CD14-positive monocyte (primary cell): ENCODE data around the gene CELF4. TPM values are rescaled to one million over a fixed set of nuclear protein-coding genes. Genes with fewer than 3 reads are reported as not detected.
A peak's percentile ranks its signal among the peaks of the same experiment; 100 is the strongest.

ENCODE experiments used
- DNase-seq, 3 donors: peaks; one replicate each; pipeline ENCODE4 v3.0.0-alpha.2; 2011 to 2022
- H2AFZ ChIP-seq: 2 replicates; pipeline ENCODE4 v1.6.0; 2012; ENCODE audit warnings: mild to moderate bottlenecking, low read depth, low read length, inconsistent platforms; ENCODE audit not compliant: insufficient read depth, poor library complexity, severe bottlenecking
- H3K27ac ChIP-seq, 2 donors: 1 replicate in 1 of 2; 2 replicates in 1 of 2; pipeline ENCODE4 v1.5.1; 2012 to 2013; ENCODE audit warnings: low read length in 2 of 2, control low read depth in 1 of 2, inconsistent platforms in 1 of 2, low read depth in 1 of 2, mild to moderate bottlenecking in 1 of 2
- H3K27me3 ChIP-seq, 2 donors: one replicate each; pipeline versions ENCODE4 v1.6.0 to v1.6.1; 2011 to 2013; ENCODE audit warnings: low read length in 2 of 2; ENCODE audit not compliant: control insufficient read depth in 2 of 2, insufficient read depth in 2 of 2
- H3K36me3 ChIP-seq, 2 donors: replicated peaks in 1 of 2; 1 replicate in 1 of 2; 2 replicates in 1 of 2; pipeline versions ENCODE4 v1.5.1 to v1.6.1; 2012 to 2013; ENCODE audit warnings: low read length in 2 of 2, control low read depth in 1 of 2, inconsistent platforms in 1 of 2, mild to moderate bottlenecking in 1 of 2; ENCODE audit not compliant: insufficient read depth in 2 of 2, control insufficient read depth in 1 of 2
- H3K4me1 ChIP-seq, 2 donors: 1 replicate in 1 of 2; 2 replicates in 1 of 2; pipeline versions ENCODE4 v1.5.1 to v1.6.1; 2012 to 2013; ENCODE audit warnings: low read length in 2 of 2, control low read depth in 1 of 2, inconsistent platforms in 1 of 2, mild to moderate bottlenecking in 1 of 2, moderate library complexity in 1 of 2; ENCODE audit not compliant: insufficient read depth in 2 of 2, control insufficient read depth in 1 of 2
- H3K4me2 ChIP-seq: replicated peaks from 2 replicates; pipeline ENCODE3; 2012; ENCODE audit warnings: low read length, moderate library complexity, mild to moderate bottlenecking; ENCODE audit not compliant: poor library complexity, severe bottlenecking; ENCODE audit errors: extremely low read depth
- H3K4me3 ChIP-seq, 3 experiments: fragments of 200-600 bp in 1 of 3; sonication (generic) in 1 of 3; replicated peaks in 1 of 3; 1 replicate in 2 of 3; 2 replicates in 1 of 3; pipeline ENCODE4 v1.5.1; 2011 to 2013; ENCODE audit warnings: low read length in 3 of 3, mild to moderate bottlenecking in 3 of 3, control low read depth in 2 of 3, low read depth in 2 of 3, inconsistent platforms in 1 of 3, moderate library complexity in 1 of 3
- H3K79me2 ChIP-seq: 2 replicates; pipeline ENCODE4 v1.6.0; 2012; ENCODE audit warnings: mild to moderate bottlenecking, control low read depth, inconsistent platforms, low read length, moderate library complexity; ENCODE audit not compliant: insufficient read depth
- H3K9ac ChIP-seq: 2 replicates; pipeline ENCODE4 v1.6.0; 2017; ENCODE audit warnings: low read length, mild to moderate bottlenecking; ENCODE audit not compliant: insufficient read depth, poor library complexity, severe bottlenecking
- H3K9me3 ChIP-seq, 2 donors: replicated peaks in 1 of 2; 1 replicate in 1 of 2; 2 replicates in 1 of 2; pipeline versions ENCODE4 v1.5.1 to v1.6.1; 2012 to 2013; ENCODE audit warnings: low read length in 2 of 2, control low read depth in 1 of 2; ENCODE audit not compliant: control insufficient read depth in 1 of 2, insufficient read depth in 1 of 2
- H4K20me1 ChIP-seq: 2 replicates; pipeline ENCODE4 v1.6.0; 2012; ENCODE audit warnings: mild to moderate bottlenecking, low read length, control low read depth, moderate library complexity; ENCODE audit not compliant: insufficient read depth
- H3K27ac Mint-ChIP-seq, 7 donors: one replicate each; pipeline ENCODE4 v1.8.0; 2020; ENCODE audit warnings: mild to moderate bottlenecking in 7 of 7, mixed read lengths in 7 of 7, moderate library complexity in 6 of 7, inconsistent platforms in 2 of 7
- H3K27me3 Mint-ChIP-seq, 3 donors: one replicate each; pipeline ENCODE4 v1.8.0; 2021 to 2022; ENCODE audit warnings: low read depth in 3 of 3, mild to moderate bottlenecking in 3 of 3, mixed read lengths in 3 of 3, moderate library complexity in 3 of 3, inconsistent platforms in 1 of 3
- H3K36me3 Mint-ChIP-seq, 2 donors: one replicate each; pipeline ENCODE4 v1.8.0; 2020; ENCODE audit warnings: mixed read lengths in 2 of 2, inconsistent platforms in 1 of 2, mild to moderate bottlenecking in 1 of 2
- H3K4me1 Mint-ChIP-seq: one replicate; pipeline ENCODE4 v1.8.0; 2020; ENCODE audit warnings: mild to moderate bottlenecking, mixed read lengths
- H3K4me3 Mint-ChIP-seq, 2 donors: one replicate each; pipeline ENCODE4 v1.8.0; 2020; ENCODE audit warnings: mild to moderate bottlenecking in 2 of 2, mixed read lengths in 2 of 2, moderate library complexity in 1 of 2
- H3K9me3 Mint-ChIP-seq, 7 donors: one replicate each; pipeline ENCODE4 v1.8.0; 2020 to 2022; ENCODE audit warnings: mixed read lengths in 7 of 7, mild to moderate bottlenecking in 6 of 7, moderate library complexity in 6 of 7, inconsistent platforms in 2 of 7
- CTCF ChIP-seq: fragments of 200-600 bp; IDR thresholded peaks from one replicate; pipeline ENCODE4 v1.8.0; 2022; ENCODE audit warnings: antibody characterized with exemption, mild to moderate bottlenecking
- WGBS: methylation state at CpG from one replicate; pipeline ENCODE4 v1.1.5; 2013; ENCODE audit warnings: missing lambda C conversion rate; ENCODE audit not compliant: insufficient coverage; 5-methylcytosine and 5-hydroxymethylcytosine counted together
- intact Hi-C, 2 donors: fragments of 100-400 bp; cut with micrococcal nuclease; formaldehyde crosslinking; loops; one replicate each; pipeline versions ENCODE4 v1.15.0 to v1.15.1; 2023
- polyA plus RNA-seq, 3 donors: library from polyadenylated mRNA; depleted of rRNA in 1 of 3; unstranded in 2 of 3; stranded (reverse) in 1 of 3; fragments of 300-500 nt in 2 of 3; fragments of >200 nt in 1 of 3; fragmentation: Illumina TruSeq in 2 of 3; gene quantifications; 1 replicate in 2 of 3; 2 replicates in 1 of 3; pipeline ENCODE4 v1.2.3, GENCODE V29; 2012 to 2021

Gene CELF4
- polyA plus RNA-seq, 3 donors = not detected

- Histone ChIP-seq H3K4me1 (no peaks in the 10 kb centered on the region), H3K27ac (no peak overlapping the region), H3K9ac (no peak overlapping the region), H3K36me3 (no peaks in the 10 kb centered on the region), H3K9me3 (no peaks in the 10 kb centered on the region), H4K20me1 (no peaks in the 10 kb centered on the region), H3K79me2 (no peaks in the 10 kb centered on the region), H2AFZ (no peak overlapping the region), H3K4me2 (no peak overlapping the region), H3K27me3 (no peaks in the 10 kb centered on the region), H3K4me3 (no peak overlapping the region)
- DNase-seq = no peak
- Mint-ChIP-seq H3K36me3 (no peaks in the 10 kb centered on the region), H3K4me3 (no peak overlapping the region), H3K27me3 (peaks cover 2 to 9% (median 4%) of the 10 kb centered on the region in 3 donors), H3K27ac (peak overlapping the region in 1 of 7 donors; percentile 8), H3K9me3 (peaks cover 0 to 4% (median 2%) of the 10 kb centered on the region in 7 donors), H3K4me1 (no peaks in the 10 kb centered on the region)
- WGBS = 90% methylated on average over 2 of the region's 7 CpGs
- TF ChIP-seq CTCF = no peak
- intact Hi-C loops = loop anchor here in 1 of 2 donors (10.0 kb wide), 1 partner anchor 60 kb away; no protein-coding TSS in a partner anchor
Observed at GRCh38 chr18:37584952-37585695, 19.5 kb upstream of the CELF4 start.

- Mint-ChIP-seq H3K27ac (no peak overlapping the region), H3K36me3 (no peaks in the 10 kb centered on the region), H3K27me3 (peaks cover 6 to 9% (median 7%) of the 10 kb centered on the region in 3 donors), H3K4me1 (no peaks in the 10 kb centered on the region), H3K4me3 (no peak overlapping the region), H3K9me3 (peaks cover 0 to 3% (median 2%) of the 10 kb centered on the region in 7 donors)
- H2AFZ ChIP-seq = no peak overlapping the region
- intact Hi-C loops = loop anchor here in 1 of 2 donors (10.0 kb wide), 1 partner anchor 61 kb away; no protein-coding TSS in a partner anchor
- no peak overlapping the region for H3K9ac ChIP-seq
- H3K4me2 ChIP-seq = no peak overlapping the region
- 100% methylated on average over 2 of the region's 3 CpGs for WGBS
- H3K27me3 ChIP-seq = no peaks in the 10 kb centered on the region
- no peaks in the 10 kb centered on the region for H4K20me1 ChIP-seq
- H3K4me1 ChIP-seq = no peaks in the 10 kb centered on the region
- no peak overlapping the region for H3K27ac ChIP-seq
- H3K9me3 ChIP-seq = no peaks in the 10 kb centered on the region
- H3K79me2 ChIP-seq = no peaks in the 10 kb centered on the region
- H3K4me3 ChIP-seq = no peak overlapping the region
- DNase-seq = no peak
- TF ChIP-seq CTCF = no peak
- H3K36me3 ChIP-seq = no peaks in the 10 kb centered on the region
Observed at GRCh38 chr18:37584217-37584616, 18.6 kb upstream of the CELF4 start.
